Epithelial cell of prostate (primary cell): ENCODE measurements around the gene NAV2.

Experiments used
- DNase-seq: peaks from one replicate; pipeline ENCODE4 v3.0.0-alpha.2; 2011; ENCODE audit warnings: low read depth, low spot score
- H3K27ac ChIP-seq: fragments of 450-650 bp; 2 replicates; pipeline ENCODE4 v1.5.1; 2017; ENCODE audit warnings: mild to moderate bottlenecking

Gene NAV2

GRCh38 chr11:19736831-19737230, 24.2 kb downstream of the NAV2 start:
- no peak overlapping the region for H3K27ac ChIP-seq
- no peak for DNase-seq

DNA sequence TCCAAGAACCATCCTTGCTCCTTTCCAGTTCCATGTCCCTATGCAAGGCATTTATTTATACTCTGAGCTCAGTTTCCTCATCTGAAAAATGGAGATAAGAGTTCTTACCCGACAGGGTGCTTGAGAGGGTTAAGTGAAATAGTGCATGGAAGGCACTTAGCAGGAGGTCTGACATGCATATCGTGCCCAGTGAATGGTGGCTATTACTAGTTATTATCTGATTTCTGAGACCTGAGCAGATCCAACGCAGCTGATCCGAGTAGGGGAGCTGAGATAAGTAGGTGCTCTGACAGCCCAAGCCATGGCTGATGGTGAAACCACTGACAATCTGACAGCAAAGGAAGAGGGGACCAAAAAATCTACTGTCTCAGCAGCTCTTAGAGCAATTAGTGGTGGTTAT, 24.9 kb downstream of the NAV2 start:
- no peak overlapping the region for H3K27ac ChIP-seq
- DNase-seq, result no peak

- DNase-seq, result no peak
- H3K27ac ChIP-seq, result no peak overlapping the region
These were observed 25.5 kb downstream of the NAV2 start for GRCh38 chr11:19738124-19738523.

- no peak overlapping the region for H3K27ac ChIP-seq
- no peak for DNase-seq
These were observed 27.2 kb downstream of the NAV2 start for GRCh38 chr11:19739872-19740271.

- no peak overlapping the region for H3K27ac ChIP-seq
- no peak for DNase-seq
These were observed 27.9 kb downstream of the NAV2 start for GRCh38 chr11:19740586-19740985.

- no peak overlapping the region for H3K27ac ChIP-seq
These were observed 30.1 kb downstream of the NAV2 start for GRCh38 chr11:19742588-19743292.

DNA sequence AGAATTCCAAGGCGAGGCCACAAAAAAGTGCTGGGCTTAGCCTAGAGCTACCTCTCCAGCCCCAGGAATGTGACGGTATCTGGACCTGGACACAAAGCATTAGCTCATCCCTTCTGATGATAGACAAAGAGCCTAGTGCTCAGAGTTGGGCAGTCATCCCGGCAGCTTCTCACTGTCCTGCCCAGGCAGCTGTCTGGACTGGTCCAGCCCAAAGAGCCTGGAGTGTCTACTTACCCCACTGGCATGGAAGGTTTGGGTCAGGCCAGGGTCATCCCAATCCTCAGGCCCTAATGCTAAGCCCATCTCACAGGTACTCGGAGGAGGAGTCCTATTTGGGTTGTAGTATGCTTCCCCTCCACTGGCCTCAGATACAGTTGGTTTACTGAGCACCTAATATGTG, 31.0 kb downstream of the NAV2 start:
- DNase-seq, result no peak
- no peak overlapping the region for H3K27ac ChIP-seq

More at GRCh38 chr11:19742588-19743292, 30.1 kb downstream of the NAV2 start:
- no peak for DNase-seq

GRCh38 chr11:19744130-19744529, 31.5 kb downstream of the NAV2 start:
- no peak overlapping the region for H3K27ac ChIP-seq
- no peak for DNase-seq

- H3K27ac ChIP-seq, result no peak overlapping the region
- DNase-seq, result no peak
These were observed 33.4 kb downstream of the NAV2 start for GRCh38 chr11:19746086-19746485.

GRCh38 chr11:19747634-19748033, 35.0 kb downstream of the NAV2 start:
- no peak for DNase-seq
- no peak overlapping the region for H3K27ac ChIP-seq

DNA sequence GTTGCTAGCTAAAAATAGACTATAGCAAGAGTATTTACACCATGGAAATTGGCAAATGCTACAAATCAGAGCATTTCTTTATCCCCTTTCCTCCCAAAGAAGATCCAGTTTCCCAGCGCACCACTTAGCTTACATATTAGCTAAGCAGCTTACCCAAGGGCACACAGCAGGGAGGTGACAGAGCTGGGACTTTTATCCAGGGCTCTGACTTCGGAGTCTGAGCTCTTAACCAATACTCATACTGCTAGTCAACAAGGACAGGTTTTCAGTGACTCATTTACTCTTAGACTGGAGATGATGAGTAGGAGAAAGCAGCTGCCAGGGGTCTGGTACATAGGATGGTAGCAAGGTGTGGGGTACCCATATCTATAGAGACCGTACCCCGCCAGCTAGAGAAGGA, 38.4 kb downstream of the NAV2 start:
- no peak overlapping the region for H3K27ac ChIP-seq
- no peak for DNase-seq

DNA sequence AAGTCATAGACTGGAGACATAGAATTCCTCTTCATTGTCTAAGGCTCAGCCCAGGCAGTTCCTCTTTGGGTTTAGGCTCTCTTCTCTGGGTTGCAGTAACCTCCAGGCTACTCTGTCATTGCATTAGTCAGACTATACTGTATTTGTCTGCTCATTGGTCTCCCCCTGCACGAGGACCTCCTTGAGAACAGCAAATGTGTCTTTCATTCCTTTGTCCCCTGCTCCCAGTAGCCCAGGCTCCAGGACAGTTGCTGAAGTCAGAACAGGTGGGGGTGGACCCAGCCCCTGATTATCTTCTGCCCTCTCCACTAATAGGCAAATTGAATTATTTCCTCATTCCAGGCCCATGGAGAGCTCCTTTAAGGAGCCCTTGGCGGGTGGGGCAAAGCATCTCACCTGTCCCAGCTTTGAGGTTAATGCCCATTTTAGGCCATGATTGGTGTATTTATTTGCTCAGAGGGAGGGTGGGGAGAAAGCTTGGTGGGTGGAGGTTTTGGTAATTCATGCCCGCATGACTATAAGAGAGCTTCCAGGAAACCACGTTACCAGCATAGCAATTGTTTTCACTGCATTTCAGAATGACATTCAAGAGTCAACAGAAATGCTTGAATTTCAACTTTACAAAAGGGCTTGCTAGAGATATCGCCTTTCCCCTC, 40.9 kb downstream of the NAV2 start:
- DNase-seq, result no peak
- no peak overlapping the region for H3K27ac ChIP-seq

DNA sequence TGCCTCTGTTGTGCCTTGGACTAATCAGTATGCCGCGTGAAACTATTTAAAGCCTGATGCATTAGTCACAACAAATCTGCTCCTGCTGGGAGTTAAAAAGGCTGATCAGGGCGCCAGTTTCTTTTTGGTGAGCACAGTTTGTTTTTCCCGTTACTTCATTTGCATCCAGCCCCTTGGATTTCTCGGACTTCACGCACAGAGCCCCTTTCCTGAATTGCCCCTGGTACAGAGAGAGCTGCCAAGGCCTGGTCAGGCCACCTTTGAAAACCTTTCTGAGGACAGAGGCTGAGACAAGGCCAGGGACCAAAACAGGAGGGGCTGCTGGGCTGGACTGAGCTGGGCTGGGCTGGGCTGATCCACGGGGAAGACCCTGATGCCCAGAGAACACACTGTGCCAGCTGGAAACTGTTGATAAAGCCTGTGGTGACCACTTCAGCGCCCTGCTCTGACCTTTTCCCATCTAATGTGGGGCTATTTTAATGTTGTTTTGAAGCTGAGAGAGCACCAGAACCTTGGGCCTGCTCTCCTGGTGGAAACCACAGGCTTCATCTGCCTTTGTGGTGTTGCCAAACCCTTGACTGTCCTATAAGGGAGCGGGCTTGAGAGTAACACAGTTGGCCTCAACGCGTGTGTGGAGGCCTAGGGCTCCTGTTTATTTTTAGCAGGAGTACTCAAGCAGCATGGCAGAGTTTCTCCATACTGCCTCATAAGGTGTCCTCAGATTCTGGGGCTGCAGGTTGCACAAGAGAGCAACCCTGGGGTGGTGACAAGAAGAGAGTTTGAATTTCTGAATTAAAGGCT, 44.2 kb downstream of the NAV2 start:
- H3K27ac ChIP-seq, result no peak overlapping the region

GRCh38 chr11:19759389-19759788, 46.8 kb downstream of the NAV2 start:
- no peak for DNase-seq
- no peak overlapping the region for H3K27ac ChIP-seq

More for the DNA sequence above, 44.2 kb downstream of the NAV2 start:
- no peak for DNase-seq

DNA sequence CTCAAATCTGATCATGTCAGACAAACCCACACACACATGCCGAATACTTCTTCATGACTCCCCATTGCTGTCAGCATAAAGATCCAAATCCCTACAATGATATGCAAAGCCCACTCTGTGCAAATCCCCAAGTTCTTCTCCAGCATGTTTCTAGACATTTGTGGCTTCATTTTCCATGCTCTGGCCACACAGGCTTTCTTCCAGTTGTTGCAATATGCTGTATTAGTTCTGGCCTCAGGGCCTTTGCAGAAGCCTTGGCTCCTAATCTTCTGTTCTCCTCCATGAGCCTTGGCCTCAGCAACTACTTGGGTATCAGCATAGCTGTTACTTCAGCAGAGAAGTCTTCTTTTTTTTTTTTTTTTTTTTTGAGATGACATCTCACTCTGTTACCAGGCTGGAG, 49.6 kb downstream of the NAV2 start:
- no peak for DNase-seq
- H3K27ac ChIP-seq, result no peak overlapping the region

DNA sequence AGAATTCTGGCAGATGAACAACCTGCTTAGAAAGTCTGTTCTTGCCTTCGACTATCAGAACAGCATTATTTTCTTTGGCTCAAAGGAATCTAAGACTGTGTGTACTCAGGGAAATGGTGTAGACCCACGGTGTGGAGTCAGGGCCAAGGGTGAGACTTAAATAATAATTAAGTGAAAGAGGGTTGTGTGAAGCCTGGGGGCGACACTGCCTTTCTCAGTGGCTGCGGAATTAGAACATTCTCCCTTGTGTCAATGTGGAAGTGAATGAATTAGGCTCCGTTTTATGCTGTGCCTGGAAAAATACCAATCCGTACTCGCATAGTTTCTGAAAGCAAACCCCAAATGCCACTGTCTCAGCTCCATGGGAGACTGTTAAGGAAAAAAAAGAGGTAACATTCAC, 50.7 kb downstream of the NAV2 start:
- DNase-seq, result no peak
- no peak overlapping the region for H3K27ac ChIP-seq

DNA sequence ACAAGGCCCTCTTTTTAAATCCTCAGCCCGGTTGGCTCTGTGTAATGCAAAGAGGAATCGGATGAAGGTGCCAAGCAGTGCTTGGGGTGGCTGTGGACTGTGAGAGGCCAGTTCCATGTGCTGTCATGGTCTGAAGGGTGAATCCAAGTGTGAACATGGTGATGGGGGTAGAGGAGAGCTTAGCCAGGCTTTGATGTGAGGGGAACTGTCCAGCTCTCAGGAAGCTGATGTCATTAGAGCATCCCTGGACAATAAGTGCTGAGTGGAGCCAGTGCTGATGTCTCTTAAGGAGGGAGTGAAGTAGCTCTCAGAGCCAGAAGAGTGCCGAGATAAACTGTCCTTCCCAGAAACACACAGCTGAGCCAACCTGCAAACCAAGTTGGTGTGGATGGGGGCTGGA, 53.6 kb downstream of the NAV2 start:
- DNase-seq, result no peak
- no peak overlapping the region for H3K27ac ChIP-seq

GRCh38 chr11:19766810-19767209, 54.2 kb downstream of the NAV2 start:
- no peak overlapping the region for H3K27ac ChIP-seq
- DNase-seq, result no peak

DNA sequence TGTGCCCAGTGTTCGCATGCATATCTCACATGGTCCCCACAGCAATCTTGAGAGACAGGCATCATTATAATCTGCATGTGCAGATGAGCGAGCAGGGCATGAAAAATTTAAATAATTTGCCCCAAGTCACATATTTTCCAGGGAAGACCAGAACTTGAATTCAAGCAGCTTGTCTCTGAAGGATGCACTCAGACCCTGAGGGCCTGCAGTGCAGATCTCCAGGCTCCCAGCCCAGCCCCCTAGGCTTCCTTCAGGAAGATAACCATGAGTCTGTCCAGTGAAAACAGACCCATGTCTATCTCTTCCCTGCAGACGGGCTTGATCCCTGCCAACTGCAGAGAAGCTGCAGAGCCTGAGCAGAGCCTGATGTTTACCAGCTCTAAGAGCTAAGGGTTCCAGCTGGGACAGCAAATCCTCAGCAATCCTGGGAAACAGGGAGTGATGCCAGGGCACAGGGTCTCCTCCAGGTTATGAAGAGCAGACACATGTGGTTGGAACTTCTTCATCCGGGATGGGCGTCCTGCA, 55.1 kb downstream of the NAV2 start:
- DNase-seq, result no peak
- no peak overlapping the region for H3K27ac ChIP-seq

DNA sequence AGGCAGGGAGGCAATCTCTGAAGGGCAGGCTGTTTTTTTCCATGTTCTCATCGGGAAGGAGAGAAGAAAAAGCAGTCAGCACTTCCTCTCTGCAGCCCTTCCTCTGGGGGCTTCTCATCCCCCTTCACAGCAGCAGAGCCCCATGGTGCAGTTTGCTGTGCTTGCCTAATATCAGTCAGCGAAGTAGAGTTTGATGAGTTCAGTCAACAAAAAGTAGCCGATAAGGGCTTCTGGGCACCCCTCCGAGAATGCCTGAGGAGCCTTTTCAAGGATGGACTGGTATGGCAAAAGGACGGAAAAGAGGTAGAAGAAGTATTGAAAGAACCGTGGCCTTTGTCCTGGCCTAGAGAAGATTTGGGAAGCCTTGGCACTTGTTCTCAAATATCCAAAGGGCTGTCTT, 55.6 kb downstream of the NAV2 start:
- H3K27ac ChIP-seq, result no peak overlapping the region

GRCh38 chr11:19768815-19769214, 56.2 kb downstream of the NAV2 start:
- no peak overlapping the region for H3K27ac ChIP-seq
- DNase-seq, result no peak

More for the DNA sequence above, 55.6 kb downstream of the NAV2 start:
- no peak for DNase-seq
